ENCODE measurements around the gene GSAP. TPM values are rescaled to one million over a fixed set of nuclear protein-coding genes. Genes with fewer than 3 reads are reported as not detected.
"Not testable (repeated sequence)": the region's sequence is repeated elsewhere in the genome, so short reads cannot be mapped to it uniquely, and the experiment has no call there.

GSAP gene
- total RNA-seq, 3 donors from 2014 or later = 1.6 to 2.6 (median 1.8) TPM

DNA sequence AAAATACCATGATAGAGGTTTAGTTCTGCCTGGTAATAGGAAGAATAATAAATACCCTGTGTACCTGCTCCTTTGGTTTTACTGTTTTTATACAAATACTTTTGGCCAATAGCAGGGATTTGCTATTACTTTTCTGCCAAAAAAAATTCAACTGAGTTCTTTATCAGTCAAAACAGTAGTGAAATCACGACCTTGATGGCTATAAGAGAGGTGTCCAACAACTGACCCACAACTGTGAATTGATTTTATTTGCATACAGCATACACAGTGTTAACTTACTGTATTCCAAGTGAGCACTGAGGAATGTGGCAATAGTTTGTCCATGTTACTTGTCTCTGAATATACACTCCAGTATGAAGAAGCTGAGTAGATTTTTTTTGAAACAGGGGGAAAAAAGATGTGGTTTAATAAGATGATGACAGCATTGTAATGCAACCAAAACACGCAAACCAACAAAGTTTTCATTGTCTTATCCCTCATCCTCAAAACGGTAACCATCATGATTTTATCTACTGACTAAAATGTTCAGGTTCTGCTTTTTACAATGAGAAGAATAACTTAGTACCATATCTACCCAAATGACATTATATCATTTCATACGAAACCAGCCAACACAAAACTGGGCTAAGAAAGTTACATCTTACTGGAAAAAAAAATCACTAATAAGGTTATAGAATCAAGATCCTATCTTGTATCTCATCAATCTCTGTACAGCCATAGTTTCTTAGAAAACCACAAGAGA lies 63.3 kb downstream of the GSAP start:
- peaks cover 71% of the 10 kb centered on the region for H3K4me1 Mint-ChIP-seq (ENCODE audit: low read depth)
- no peak for DNase-seq
- no peaks in the 10 kb centered on the region for H3K27me3 Mint-ChIP-seq (ENCODE audit: low read depth)
- peak overlapping the region; percentile 39 for H3K4me3 Mint-ChIP-seq
- peak; percentile 39 to 47 for ATAC-seq
- H3K36me3 Mint-ChIP-seq (ENCODE audit: insufficient read depth) = peaks cover 5% of the 10 kb centered on the region
- H3K9me3 Mint-ChIP-seq = no peaks in the 10 kb centered on the region

DNA sequence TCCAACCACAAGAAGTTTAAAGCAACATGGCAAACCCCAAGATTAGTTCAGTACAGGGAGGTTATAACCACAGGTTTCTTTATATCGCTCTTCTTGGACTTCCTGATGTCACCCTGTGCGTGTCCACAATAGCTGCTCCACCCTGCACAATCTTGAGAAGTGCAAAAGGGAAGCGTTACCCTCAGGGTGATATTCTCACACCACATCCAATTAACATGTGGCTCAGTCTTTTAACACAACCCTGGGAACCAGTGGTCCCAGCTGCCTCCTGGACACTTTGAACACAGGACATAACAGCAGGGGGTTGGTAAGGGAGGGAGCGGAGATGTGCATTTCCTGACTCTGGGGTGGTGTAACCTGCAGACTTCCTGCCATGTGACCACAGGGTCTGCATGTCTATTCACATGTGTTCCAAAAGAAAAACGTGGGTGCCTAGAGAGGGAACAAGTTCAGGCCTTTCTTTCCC lies 64.6 kb downstream of the GSAP start:
- DNase-seq = peak; percentile 9
- peak overlapping the region; percentile 61 for H3K4me3 Mint-ChIP-seq
- no peaks in the 10 kb centered on the region for H3K27me3 Mint-ChIP-seq (ENCODE audit: low read depth)
- H3K9me3 Mint-ChIP-seq = no peaks in the 10 kb centered on the region
- peaks cover 75% of the 10 kb centered on the region for H3K4me1 Mint-ChIP-seq (ENCODE audit: low read depth)
- no peaks in the 10 kb centered on the region for H3K36me3 Mint-ChIP-seq (ENCODE audit: insufficient read depth)
- peak; percentile 70 to 74 for ATAC-seq

DNA sequence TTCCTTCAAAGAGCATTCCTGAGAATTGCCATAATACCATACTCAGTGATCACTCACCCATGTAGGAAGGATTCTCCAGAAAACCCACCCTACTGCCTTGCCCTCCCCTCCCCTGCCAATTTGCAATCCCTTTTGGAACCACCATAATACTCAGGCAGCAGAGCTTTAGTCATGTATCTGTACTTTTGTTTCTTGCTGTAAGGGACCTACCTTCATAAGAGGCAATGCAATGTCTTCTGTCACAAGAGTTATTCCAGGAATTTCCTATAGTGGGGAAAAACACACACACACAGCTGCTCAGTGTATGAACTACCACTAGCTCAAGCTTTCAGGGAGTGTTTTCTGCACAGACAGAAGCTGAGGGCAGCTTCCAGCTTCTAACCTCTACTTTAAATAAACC lies 67.0 kb downstream of the GSAP start:
- Mint-ChIP-seq H3K9me3 (no peaks in the 10 kb centered on the region), H3K27me3 (ENCODE audit: low read depth) (no peaks in the 10 kb centered on the region), H3K4me3 (no peak overlapping the region), H3K36me3 (ENCODE audit: insufficient read depth) (no peaks in the 10 kb centered on the region), H3K4me1 (ENCODE audit: low read depth) (peaks cover 52% of the 10 kb centered on the region)
- ATAC-seq (no peak), DNase-seq (no peak)

DNA sequence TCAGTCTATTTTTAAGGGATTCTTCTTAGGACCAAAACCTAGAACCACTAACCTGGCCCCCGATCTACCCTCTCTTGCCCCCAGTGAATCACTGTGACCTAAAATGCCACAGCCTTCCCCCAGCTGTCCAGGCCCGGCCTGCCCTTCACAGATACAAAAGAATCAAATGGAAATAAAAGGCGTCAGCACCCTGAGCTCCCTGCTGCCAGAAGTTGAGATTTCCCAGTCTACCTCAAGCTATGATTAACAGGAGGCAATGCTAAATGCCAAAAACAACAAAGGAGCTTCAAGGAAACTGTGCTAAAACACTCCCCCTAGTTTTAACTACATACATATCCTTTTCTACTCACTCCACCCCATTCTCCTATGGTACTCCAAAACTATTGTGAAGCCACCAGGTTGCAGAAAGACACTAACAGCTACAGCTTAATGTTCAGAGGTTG lies 67.8 kb downstream of the GSAP start:
- H3K4me1 Mint-ChIP-seq (ENCODE audit: low read depth) = peaks cover 45% of the 10 kb centered on the region
- no peak for DNase-seq
- no peak overlapping the region for H3K4me3 Mint-ChIP-seq
- H3K36me3 Mint-ChIP-seq (ENCODE audit: insufficient read depth) = no peaks in the 10 kb centered on the region
- no peaks in the 10 kb centered on the region for H3K27me3 Mint-ChIP-seq (ENCODE audit: low read depth)
- no peaks in the 10 kb centered on the region for H3K9me3 Mint-ChIP-seq
- no peak for ATAC-seq

DNA sequence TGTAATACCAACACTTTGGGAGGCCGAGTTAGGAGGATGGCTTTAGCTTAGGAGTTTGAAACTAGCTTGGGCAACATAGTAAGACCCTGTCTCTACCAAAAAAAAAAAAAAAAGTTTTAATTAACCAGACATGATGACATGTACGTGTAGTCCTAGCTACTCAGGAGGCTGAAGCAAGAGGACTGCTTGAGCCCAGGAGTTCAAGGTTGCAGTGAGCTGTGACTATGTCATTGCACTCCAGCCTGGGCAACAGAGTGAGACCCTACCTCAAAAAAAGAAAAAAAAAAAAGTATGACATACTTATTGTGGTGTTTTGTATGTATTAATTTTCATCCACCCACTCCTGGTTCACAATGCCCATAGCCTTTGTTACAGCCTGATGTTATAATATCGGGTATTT lies 69.7 kb downstream of the GSAP start:
- no peak overlapping the region for H3K4me3 Mint-ChIP-seq
- no peak for ATAC-seq
- H3K36me3 Mint-ChIP-seq (ENCODE audit: insufficient read depth) = no peaks in the 10 kb centered on the region
- H3K27me3 Mint-ChIP-seq (ENCODE audit: low read depth) = no peaks in the 10 kb centered on the region
- H3K9me3 Mint-ChIP-seq = no peaks in the 10 kb centered on the region
- no peak for DNase-seq
- peaks cover 25% of the 10 kb centered on the region for H3K4me1 Mint-ChIP-seq (ENCODE audit: low read depth)

DNA sequence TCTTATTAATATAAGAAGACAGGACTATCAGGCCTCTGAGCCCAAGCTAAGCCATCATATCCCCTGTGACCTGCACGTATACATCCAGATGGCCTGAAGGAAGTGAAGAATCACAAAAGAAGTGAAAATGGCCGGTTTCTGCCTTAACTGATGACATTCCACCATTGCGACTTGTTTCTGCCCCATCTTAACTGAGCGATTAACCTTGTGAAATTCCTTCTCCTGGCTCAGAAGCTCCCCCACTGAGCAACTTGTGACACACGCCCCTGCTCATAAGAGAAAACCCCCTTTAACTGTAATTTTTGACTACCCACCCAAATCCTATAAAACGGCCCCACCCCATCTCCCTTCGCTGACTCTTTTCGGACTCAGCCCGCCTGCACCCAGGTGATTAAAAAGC lies 70.7 kb downstream of the GSAP start:
- not testable (repeated sequence) for H3K9me3 Mint-ChIP-seq; H3K27me3 Mint-ChIP-seq (ENCODE audit: low read depth); DNase-seq; H3K4me3 Mint-ChIP-seq; ATAC-seq; H3K36me3 Mint-ChIP-seq (ENCODE audit: insufficient read depth)
- H3K4me1 Mint-ChIP-seq (ENCODE audit: low read depth) = peaks cover 20% of the 10 kb centered on the region

DNA sequence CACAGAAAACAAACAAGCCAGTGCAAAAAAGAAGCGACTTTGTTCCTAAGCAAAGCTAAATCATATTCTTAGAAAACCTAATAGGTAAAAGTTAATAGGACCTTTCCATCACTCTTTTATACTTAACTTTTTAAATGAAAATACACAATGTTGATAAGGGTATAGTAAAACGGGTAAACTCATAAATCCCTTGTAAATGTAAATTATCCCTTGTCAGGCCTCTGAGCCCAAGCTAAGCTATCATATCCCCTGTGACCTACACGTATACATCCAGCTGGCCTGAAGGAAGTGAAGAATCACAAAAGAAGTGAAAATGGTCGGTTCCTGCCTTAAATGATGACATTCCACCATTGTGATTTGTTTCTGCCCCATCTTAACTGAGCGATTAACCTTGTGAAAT lies 76.4 kb downstream of the GSAP start:
- no peak overlapping the region for H3K4me3 Mint-ChIP-seq
- ATAC-seq (no peak), DNase-seq (no peak)
- H3K9me3 Mint-ChIP-seq = no peaks in the 10 kb centered on the region
- H3K36me3 Mint-ChIP-seq (ENCODE audit: insufficient read depth) = no peaks in the 10 kb centered on the region
- H3K27me3 Mint-ChIP-seq (ENCODE audit: low read depth) = no peaks in the 10 kb centered on the region
- H3K4me1 Mint-ChIP-seq (ENCODE audit: low read depth) = peaks cover 22% of the 10 kb centered on the region

DNA sequence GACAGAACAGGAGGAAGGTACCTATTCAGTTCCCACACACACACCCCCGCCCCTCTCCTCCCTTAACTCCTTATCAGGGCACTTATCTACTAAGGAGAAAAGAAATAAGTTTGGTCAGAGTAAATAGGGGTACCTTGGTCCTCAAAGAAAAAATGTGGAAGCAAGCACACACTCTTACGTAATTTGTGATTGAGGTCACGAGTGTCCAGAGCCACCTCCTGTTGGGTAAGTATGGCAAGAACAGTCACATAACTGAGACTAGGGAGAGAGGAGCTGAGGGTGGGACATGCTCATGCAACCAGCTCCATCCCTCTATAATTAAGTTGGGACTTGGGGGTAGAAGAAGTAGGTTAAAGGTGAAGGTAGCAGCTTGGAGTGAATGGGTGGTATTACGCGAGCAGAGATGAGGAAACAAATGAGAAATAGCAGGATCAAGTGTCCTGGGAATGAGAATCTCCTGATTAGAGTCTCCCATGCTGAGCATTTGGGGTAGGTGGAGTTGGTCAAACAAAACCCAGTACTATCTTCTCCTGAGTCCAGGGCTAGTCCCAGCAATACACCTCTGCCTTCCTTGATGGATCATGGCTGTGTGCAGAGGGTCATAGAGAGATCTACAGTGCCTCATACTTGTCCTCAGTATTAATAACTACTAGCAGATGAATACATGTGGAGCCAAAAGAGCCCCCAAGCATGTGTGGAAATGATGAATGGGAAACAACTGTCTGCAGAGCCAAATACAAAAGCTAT lies 77.1 kb downstream of the GSAP start:
- Mint-ChIP-seq H3K9me3 (no peaks in the 10 kb centered on the region), H3K4me3 (no peak overlapping the region), H3K27me3 (ENCODE audit: low read depth) (no peaks in the 10 kb centered on the region), H3K4me1 (ENCODE audit: low read depth) (peaks cover 22% of the 10 kb centered on the region), H3K36me3 (ENCODE audit: insufficient read depth) (peaks cover 1% of the 10 kb centered on the region)
- ATAC-seq = no peak
- no peak for DNase-seq

DNA sequence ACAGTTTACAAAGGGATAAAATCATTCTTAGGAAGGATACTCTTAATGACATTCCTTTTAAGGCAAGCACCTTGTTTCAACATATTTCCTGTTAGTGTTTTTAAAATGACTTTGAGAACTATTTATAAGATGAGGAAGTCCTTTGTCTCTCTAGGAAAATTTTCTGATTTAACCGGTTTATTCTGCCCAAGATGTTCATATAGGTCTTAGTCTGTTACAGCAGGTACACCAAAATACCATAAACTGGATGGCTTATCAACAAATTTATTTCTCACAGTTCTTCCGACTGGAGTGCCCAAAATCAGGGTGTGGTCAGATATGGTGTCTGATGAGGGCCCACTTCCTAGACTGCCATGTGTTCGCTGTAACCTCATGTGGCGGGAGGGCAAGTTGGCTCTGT lies 77.9 kb downstream of the GSAP start:
- Mint-ChIP-seq H3K9me3 (no peaks in the 10 kb centered on the region), H3K36me3 (ENCODE audit: insufficient read depth) (peaks cover 2% of the 10 kb centered on the region), H3K27me3 (ENCODE audit: low read depth) (no peaks in the 10 kb centered on the region), H3K4me1 (ENCODE audit: low read depth) (peaks cover 22% of the 10 kb centered on the region), H3K4me3 (no peak overlapping the region)
- ATAC-seq (no peak), DNase-seq (no peak)

DNA sequence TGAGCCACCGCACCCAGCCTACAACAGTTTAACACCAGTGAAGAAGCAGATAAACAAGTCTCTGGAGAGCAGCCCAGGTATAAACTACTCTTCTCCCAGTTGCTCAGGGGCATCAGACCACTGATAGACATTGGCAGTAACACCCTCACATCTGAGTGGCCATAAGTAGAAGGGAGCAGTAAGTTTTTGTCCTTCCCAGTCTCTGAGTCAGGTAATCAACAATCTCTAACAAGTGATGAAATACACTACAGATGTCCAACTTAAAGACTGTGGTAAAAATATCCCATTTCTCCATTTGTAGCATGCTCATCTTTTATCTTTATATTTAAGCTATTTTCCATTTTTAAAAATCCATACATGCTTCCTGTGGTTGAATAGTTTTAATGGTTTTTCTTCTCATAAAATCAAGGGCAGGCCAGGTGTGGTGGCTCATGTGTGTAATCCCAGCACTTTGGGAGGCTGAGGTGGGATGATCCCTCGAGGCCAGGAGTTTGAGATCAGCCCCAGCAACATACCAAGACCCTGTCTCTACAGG lies 78.6 kb downstream of the GSAP start:
- Mint-ChIP-seq H3K4me3 (no peak overlapping the region), H3K36me3 (ENCODE audit: insufficient read depth) (peaks cover 2% of the 10 kb centered on the region), H3K9me3 (no peaks in the 10 kb centered on the region), H3K4me1 (ENCODE audit: low read depth) (peaks cover 22% of the 10 kb centered on the region), H3K27me3 (ENCODE audit: low read depth) (no peaks in the 10 kb centered on the region)
- DNase-seq (no peak), ATAC-seq (no peak)

DNA sequence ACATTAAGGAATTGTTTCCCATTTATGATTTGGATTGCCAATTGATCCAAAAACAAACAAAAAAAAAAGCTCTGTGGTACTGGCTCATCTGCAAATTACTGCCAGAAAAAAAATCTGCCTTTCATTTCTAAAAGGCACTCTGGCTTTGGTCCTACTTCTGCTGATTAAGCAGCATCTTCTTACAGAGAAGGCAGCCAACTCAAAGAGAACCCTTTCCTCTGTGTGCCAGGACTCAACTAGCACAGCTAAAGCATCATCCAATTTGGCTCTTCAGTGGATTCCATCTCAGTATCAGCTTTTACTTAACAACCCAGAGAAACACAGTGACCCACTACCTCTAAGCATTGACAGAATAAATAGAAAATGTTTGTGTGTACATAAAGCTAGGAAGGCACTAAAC lies 80.6 kb downstream of the GSAP start:
- Mint-ChIP-seq H3K27me3 (ENCODE audit: low read depth) (no peaks in the 10 kb centered on the region), H3K4me1 (ENCODE audit: low read depth) (peaks cover 35% of the 10 kb centered on the region), H3K36me3 (ENCODE audit: insufficient read depth) (peaks cover 2% of the 10 kb centered on the region), H3K4me3 (no peak overlapping the region), H3K9me3 (no peaks in the 10 kb centered on the region)
- DNase-seq (no peak), ATAC-seq (no peak)

DNA sequence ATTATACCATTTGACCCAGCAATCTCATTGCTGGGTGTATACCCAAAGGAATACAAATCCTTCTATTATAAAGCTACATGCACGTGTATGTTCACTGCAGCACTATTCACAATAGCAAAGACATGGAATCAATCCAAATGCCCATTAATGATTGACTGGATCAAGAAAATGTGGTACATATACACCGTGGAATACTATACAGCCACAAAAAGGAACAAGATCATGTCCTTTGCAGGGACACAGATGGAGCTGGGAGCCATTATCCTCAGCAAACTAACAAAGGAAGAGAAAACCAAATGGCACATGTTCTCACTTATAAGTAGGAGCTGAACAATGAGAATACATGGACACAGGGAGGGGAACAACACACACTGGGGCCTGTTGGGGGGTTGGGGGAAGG lies 82.1 kb downstream of the GSAP start:
- peaks cover 45% of the 10 kb centered on the region for H3K4me1 Mint-ChIP-seq (ENCODE audit: low read depth)
- H3K9me3 Mint-ChIP-seq, H3K4me3 Mint-ChIP-seq: not testable (repeated sequence)

DNA sequence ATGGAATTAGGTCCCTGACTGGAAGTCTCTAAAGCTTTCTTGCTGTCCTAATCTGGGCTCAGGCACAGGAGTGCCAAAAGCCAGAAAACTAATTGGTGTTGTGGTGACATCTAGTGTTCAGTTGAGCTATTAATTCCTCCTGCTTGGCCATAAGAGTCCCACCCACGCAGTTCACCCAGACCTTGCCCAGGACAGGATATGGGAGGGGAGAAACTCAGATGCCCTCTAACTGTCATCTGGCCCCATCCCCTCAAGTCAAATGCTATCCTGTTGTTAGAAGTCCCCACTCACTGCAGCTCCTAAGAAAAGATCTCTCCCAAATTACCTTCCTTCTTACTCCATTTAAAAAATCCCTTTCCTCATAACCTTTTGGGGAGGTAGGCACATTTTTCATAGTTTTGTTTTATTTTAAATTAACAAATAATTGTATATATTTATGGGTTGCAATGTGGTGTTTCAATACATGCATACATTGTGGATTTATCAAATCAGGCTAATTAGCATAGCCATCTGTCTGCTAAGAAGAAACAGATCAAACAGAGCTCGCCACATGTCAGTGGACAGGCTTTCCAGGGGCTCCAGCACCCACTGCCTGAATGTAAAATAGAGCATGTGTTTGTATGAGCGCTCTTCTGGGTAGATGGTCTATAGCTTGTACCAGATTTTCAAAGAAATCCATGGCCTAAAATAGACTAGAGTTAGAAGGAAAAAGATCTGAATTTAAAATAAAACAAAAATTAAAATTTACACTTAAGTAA lies 84.0 kb downstream of the GSAP start:
- Mint-ChIP-seq H3K9me3 (no peaks in the 10 kb centered on the region), H3K36me3 (ENCODE audit: insufficient read depth) (peaks cover 2% of the 10 kb centered on the region)

More for the DNA sequence above, 82.1 kb downstream of the GSAP start:
- not testable (repeated sequence) for ATAC-seq; H3K36me3 Mint-ChIP-seq (ENCODE audit: insufficient read depth); DNase-seq; H3K27me3 Mint-ChIP-seq (ENCODE audit: low read depth)

DNA sequence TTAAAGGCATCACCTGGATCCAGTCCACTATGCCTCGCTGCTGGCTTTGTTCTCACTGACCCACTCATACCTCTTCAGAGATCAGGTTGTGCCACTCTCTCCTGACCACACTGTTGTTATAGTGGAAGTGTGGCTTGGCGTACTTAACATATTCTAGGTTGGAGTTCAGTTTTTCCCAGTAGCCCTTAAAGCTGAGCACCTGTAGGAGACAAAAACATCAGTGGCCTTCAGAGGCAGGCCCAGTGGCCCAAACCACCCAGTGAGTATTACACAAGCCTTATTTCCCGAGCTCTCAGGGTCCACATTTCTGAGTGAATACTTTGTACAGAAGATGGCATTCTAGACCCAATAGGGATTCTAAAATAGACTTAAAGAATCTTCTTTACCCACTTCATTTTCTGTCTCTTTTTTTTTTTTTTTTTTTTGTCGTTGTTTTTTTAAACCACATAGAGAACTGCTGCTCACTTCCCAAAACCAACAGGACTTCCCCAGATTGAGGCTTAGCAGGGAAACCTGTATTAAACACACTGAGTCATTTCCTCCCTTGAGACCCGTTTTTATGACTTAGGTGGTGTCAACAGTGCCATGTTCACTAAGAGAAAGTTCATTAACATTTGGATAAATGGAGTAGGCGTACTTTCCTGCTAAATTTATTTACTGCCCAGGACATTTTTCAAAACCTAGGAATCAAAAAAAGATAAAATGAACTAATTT lies 85.8 kb downstream of the GSAP start:
- Mint-ChIP-seq H3K4me3 (peak overlapping the region; percentile 23), H3K36me3 (ENCODE audit: insufficient read depth) (peaks cover 2% of the 10 kb centered on the region), H3K9me3 (no peaks in the 10 kb centered on the region), H3K27me3 (ENCODE audit: low read depth) (no peaks in the 10 kb centered on the region), H3K4me1 (ENCODE audit: low read depth) (peaks cover 53% of the 10 kb centered on the region)
- DNase-seq (no peak), ATAC-seq (peak; percentile 58 to 69)

More for the DNA sequence above, 84.0 kb downstream of the GSAP start:
- H3K4me1 Mint-ChIP-seq (ENCODE audit: low read depth) = peaks cover 50% of the 10 kb centered on the region
- ATAC-seq (peak; percentile 35 to 36), DNase-seq (no peak)
- H3K27me3 Mint-ChIP-seq (ENCODE audit: low read depth) = no peaks in the 10 kb centered on the region
- H3K4me3 Mint-ChIP-seq = no peak overlapping the region

All from activated T-cell treated with anti-CD3 and anti-CD28 coated beads, Interleukin-2, amount 50 U/mL, for 4 hours (primary cell).